Adrenal gland (tissue), 5 donors: ENCODE measurements around the gene ITPRID1.

Experiments
- CTCF ChIP-seq, 6 experiments: fragments of 450-650 bp in 4 of 6; fragments of 200-600 bp in 2 of 6; sonication (generic) in 1 of 6; IDR thresholded peaks; 1 replicate in 5 of 6; 2 replicates in 1 of 6; pipeline versions ENCODE4 v1.5.1 to v1.8.0; 2016 to 2021; ENCODE audit warnings: antibody characterized with exemption in 6 of 6, mild to moderate bottlenecking in 2 of 6, moderate library complexity in 1 of 6
- POLR2A ChIP-seq, 2 donors: fragments of 450-650 bp; IDR thresholded peaks; one replicate each; pipeline ENCODE4 v1.6.1; 2017; ENCODE audit warnings: antibody characterized with exemption in 2 of 2, mild to moderate bottlenecking in 2 of 2, moderate library complexity in 1 of 2
- donor health status: DM: no; HTN: no; CAD: no.

GRCh38 chr7:31492086-31492485 lies 21.8 kb upstream of the ITPRID1 start:
- TF ChIP-seq POLR2A (IDR thresholded peaks at IDR 0.05) = no peak
- no peak for TF ChIP-seq CTCF (IDR thresholded peaks at IDR 0.05)
